Left ventricle myocardium inferior (tissue), 1 donor: ENCODE results near the gene KCNJ10. TPM values are rescaled to one million over a fixed set of nuclear protein-coding genes. Genes with fewer than 3 reads are reported as not detected.

Experiments
- DNase-seq: peaks from one replicate; pipeline ENCODE4 v3.0.0-alpha.2; 2020
- H3K27ac ChIP-seq: fragments of 200-600 bp; replicated peaks from 2 replicates; pipeline ENCODE4 v1.8.0; 2021
- H3K27me3 ChIP-seq: fragments of 200-600 bp; 2 replicates; pipeline ENCODE4 v1.8.0; 2021; ENCODE audit warnings: low read depth
- H3K36me3 ChIP-seq: fragments of 200-600 bp; 2 replicates; pipeline ENCODE4 v1.8.0; 2021
- H3K4me1 ChIP-seq: fragments of 200-600 bp; 2 replicates; pipeline ENCODE4 v1.8.0; 2021
- H3K4me3 ChIP-seq: fragments of 200-600 bp; 2 replicates; pipeline ENCODE4 v1.8.0; 2021; ENCODE audit warnings: mild to moderate bottlenecking, moderate library complexity
- H3K9me3 ChIP-seq: fragments of 200-600 bp; replicated peaks from 2 replicates; pipeline ENCODE4 v1.8.0; 2021
- CTCF ChIP-seq: fragments of 200-600 bp; IDR thresholded peaks from 2 replicates; pipeline ENCODE4 v1.8.0; 2021; ENCODE audit warnings: antibody characterized with exemption, mild to moderate bottlenecking, borderline replicate concordance
- intact Hi-C: fragments of 100-400 bp; cut with micrococcal nuclease; formaldehyde crosslinking; loops from one replicate; pipeline ENCODE4 v1.11.0; 2022
- total RNA-seq: library from RNA; stranded (reverse); fragmentation: NEBNext Ultra II Directional; extraction: Animal tissue kit (Norgen Biotek cat#: 25700); gene quantifications from one replicate; pipeline ENCODE4 v1.2.1, GENCODE V29; 2021
- donor health status: DM: no; HTN: yes; CAD: no; lungs with severe emphysema.

Gene KCNJ10
- total RNA-seq, 1 donor from 2014 or later, result not detected

DNA sequence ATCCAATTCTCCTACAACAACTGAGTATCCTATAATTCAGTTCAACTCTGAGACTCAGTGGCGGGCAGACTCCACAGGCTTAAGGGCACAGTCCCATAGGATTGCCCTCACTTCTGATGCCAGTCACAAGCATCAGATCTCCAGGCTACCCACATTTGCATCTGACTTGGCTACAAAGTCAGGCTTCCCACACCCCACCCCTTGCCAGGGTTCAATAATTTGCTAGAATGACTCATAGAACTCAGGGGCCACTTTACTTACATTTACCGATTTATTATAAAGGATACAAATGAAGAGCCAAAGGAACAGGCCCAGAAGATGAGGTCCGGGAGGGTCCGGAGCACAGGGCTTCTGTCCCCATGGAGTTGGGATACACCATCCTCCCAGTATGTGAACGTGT lies 80.0 kb downstream of the KCNJ10 start:
- Histone ChIP-seq H3K4me3 (no peak overlapping the region), H3K36me3 (no peaks in the 10 kb centered on the region), H3K4me1 (peaks cover 29% of the 10 kb centered on the region), H3K27ac (no peak overlapping the region), H3K9me3 (no peaks in the 10 kb centered on the region), H3K27me3 (peaks cover 5% of the 10 kb centered on the region)
- TF ChIP-seq CTCF, result no peak
- no peak for DNase-seq
- intact Hi-C loops, result no loop called here

DNA sequence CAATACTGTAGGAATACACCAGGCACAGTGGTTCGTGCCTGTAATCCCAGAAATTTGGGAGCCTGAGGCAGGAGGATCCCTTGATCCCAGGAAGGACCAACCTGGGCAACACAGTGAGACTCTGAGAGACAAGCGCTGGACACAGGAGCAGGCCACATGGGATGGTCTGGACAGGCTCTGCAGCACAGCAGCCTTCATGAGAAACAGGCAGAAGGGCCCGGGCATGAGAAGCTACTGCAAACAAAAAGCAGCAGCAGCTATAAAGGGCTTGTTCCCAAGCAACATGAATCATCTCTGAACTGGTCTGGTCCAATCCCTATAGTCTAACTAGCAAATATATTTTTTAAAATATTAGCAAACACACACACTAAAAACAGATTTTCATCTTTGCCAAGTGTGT lies 80.4 kb downstream of the KCNJ10 start:
- Histone ChIP-seq H3K27ac (no peak overlapping the region), H3K36me3 (no peaks in the 10 kb centered on the region), H3K4me1 (peaks cover 29% of the 10 kb centered on the region), H3K9me3 (no peaks in the 10 kb centered on the region), H3K27me3 (peaks cover 5% of the 10 kb centered on the region), H3K4me3 (no peak overlapping the region)
- TF ChIP-seq CTCF, result no peak
- DNase-seq, result no peak
- intact Hi-C loops, result no loop called here

DNA sequence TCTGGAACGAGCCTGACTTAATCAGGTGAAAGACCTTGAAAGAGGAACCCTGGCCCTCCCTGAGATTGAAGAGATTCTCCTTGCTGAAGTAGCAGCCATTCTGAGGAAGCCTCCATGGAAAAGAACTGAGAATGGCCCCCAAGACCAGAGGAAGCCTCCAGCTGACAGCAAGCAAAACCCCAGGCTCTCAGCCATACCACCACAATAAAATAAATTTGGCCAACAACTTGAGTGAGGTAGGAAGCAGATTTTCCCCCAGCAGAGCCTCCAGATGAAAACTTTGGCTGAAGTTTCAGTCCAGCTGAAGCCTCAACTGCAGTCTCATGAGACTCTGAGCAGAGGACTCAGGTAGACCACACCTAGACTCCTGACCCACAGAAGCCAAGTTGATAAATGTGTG lies 82.0 kb downstream of the KCNJ10 start:
- Histone ChIP-seq H3K27ac (no peak overlapping the region), H3K27me3 (peaks cover 5% of the 10 kb centered on the region), H3K4me1 (peaks cover 15% of the 10 kb centered on the region), H3K9me3 (no peaks in the 10 kb centered on the region), H3K4me3 (no peak overlapping the region), H3K36me3 (no peaks in the 10 kb centered on the region)
- TF ChIP-seq CTCF, result no peak
- DNase-seq, result no peak
- intact Hi-C loops, result no loop called here

DNA sequence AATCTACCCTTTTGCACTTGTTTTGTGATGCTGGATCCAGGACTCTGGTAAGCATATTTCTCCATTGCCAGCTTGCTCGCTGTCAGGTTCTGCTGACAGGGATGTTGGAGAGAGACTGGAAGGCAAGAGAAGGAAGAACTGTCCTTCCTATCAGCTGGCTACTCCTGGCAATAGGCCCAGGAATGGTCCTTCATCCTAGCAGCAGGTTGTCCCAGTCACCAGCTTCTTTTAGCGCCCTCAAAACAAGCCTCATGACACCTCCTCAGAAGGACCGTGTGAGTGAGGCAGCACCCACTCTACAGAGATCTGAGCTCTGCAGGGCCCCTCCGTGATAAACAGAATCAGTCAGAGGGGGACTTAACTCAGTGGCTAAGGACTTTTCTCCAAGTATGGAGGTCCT lies 82.8 kb downstream of the KCNJ10 start:
- intact Hi-C loops, result no loop called here
- H3K27ac ChIP-seq, result no peak overlapping the region
- no peaks in the 10 kb centered on the region for H3K9me3 ChIP-seq
- H3K36me3 ChIP-seq, result no peaks in the 10 kb centered on the region
- no peak for TF ChIP-seq CTCF
- H3K4me1 ChIP-seq, result peaks cover 8% of the 10 kb centered on the region
- no peak for DNase-seq
- H3K4me3 ChIP-seq, result no peak overlapping the region
- H3K27me3 ChIP-seq, result peaks cover 5% of the 10 kb centered on the region

DNA sequence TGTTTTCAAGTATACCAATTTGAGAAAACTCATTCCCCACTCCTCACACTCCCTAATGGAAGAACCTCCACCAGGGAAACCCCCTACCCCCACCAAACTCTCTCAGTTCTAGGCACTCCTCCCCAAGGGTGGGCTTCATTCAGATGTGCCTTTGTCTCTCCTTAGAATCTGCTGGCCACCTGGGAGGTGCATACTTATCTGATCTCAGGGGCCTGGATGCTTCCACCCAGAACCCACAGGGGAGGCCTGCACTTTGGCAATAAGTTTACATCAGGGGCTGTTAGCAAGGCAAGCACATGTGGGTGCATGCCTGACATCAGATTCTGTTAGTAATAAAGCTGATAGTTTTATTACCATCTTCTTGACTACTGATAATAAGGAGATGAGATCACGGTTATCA lies 83.4 kb downstream of the KCNJ10 start:
- no peak for DNase-seq
- H3K27me3 ChIP-seq, result peaks cover 5% of the 10 kb centered on the region
- no peak overlapping the region for H3K4me3 ChIP-seq
- H3K9me3 ChIP-seq, result no peaks in the 10 kb centered on the region
- no peaks in the 10 kb centered on the region for H3K36me3 ChIP-seq
- H3K4me1 ChIP-seq, result peaks cover 2% of the 10 kb centered on the region
- intact Hi-C loops, result no loop called here
- H3K27ac ChIP-seq, result no peak overlapping the region
- no peak for TF ChIP-seq CTCF

GRCh38 chr1:159986093-159986492 lies 83.9 kb downstream of the KCNJ10 start:
- no peak overlapping the region for H3K4me3 ChIP-seq
- DNase-seq, result no peak
- intact Hi-C loops, result no loop called here
- TF ChIP-seq CTCF, result no peak
- no peaks in the 10 kb centered on the region for H3K9me3 ChIP-seq
- no peaks in the 10 kb centered on the region for H3K36me3 ChIP-seq
- peaks cover 5% of the 10 kb centered on the region for H3K27me3 ChIP-seq
- no peaks in the 10 kb centered on the region for H3K4me1 ChIP-seq
- no peak overlapping the region for H3K27ac ChIP-seq
